Left kidney (tissue), 2 donors: Measurements from ENCODE around the gene CCNJL. TPM values are rescaled to one million over a fixed set of nuclear protein-coding genes. Genes with fewer than 3 reads are reported as not detected.
"Not testable (repeated sequence)": the region's sequence is repeated elsewhere in the genome, so short reads cannot be mapped to it uniquely, and the experiment has no call there.

Source experiments
- DNase-seq: peaks from one replicate; pipeline ENCODE4 v3.0.0-alpha.2; 2013
- polyA plus RNA-seq: library from polyadenylated mRNA; unstranded; fragments of 120-200 nt; gene quantifications from one replicate; pipeline ENCODE4 v1.2.1, GENCODE V29; 2013; ENCODE audit not compliant: insufficient read length

CCNJL gene
- polyA plus RNA-seq, 1 donor = 8.2 TPM

DNA sequence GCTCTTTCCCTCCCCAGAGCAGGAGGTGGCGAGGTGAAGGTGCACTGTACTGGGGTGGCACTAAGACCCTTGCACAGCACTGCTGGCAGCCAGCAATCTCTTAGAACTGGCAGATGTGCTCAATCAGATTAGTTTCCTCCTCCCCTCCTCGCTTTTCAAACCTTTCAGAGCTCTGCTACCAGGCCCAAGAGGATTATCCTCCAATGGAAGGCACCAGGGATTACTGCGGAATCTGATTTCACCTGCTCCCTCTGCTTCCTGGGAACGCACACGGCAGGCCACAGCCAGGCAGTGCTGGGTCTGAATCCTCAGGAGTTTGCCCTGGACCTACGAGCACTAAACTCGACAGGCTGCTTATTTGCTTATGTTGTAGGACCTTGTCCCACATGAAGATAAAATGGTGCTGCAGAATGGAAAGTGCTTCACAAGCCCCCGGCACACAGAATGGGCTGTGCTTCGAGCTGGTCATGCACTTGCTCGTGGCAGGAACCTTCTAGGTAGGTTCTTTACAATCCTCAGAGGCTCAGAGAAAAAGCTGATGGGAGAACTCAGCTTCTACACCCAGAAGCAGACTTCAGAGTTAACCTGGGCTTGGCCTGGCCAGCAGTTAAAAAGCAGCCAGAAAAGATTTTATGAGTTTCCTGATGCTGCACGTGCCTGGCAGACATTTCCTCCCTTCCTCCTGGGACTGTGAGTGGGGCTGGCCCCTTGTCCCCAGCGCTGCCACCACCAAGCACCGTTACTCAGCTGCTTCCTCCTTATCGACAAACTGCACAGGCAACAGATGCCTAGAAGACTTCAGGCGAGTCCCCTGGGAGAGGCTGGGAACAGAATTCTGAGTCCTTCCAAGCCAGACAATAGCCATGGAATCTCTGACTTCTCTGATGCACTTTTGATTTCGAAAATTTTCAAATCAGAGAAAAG lies 50.0 kb downstream of the CCNJL start:
- no peak for DNase-seq

DNA sequence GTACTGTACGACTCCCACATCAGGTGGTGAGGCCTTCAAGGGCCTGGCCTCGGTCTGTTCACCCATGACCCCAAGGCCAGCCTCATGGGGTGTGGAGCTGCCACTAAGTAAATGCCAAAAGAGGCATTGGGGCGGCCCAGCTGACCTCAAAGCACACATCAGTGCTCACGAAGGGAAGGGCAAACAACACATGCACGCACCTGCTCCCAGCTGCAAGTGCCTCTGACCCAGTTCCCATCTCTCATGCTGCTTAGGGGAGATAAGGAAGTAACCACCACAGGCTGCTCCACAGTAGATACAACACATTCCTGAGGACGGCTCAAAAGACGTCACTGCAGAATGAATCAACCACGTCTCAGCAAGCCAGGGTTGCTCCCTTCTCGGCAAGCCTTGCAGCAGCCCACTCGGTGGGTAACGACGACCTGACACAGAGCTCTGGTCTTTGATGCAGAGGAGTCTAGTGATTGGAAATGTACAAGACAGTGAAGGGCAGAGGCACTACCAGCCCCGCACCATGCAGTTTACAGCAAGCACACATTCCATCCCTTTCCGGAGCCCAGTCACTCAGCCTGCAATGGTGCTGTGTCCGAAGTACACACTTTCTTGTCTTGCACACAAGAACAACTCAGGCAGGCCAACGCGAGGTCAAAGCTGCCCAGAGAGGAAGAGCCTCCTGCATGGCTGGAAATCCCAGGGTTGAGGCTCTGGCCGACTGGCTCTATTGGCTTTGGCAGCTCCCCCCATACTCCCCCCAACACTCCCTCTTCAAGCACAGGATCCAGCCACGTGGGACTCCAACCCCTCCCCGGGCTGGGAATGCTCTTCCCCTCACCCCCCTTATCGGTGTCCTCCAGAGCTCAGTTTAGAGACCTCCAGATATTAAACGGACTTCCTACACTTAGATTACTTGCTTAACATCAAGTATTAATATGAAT lies 51.2 kb downstream of the CCNJL start:
- no peak for DNase-seq

DNA sequence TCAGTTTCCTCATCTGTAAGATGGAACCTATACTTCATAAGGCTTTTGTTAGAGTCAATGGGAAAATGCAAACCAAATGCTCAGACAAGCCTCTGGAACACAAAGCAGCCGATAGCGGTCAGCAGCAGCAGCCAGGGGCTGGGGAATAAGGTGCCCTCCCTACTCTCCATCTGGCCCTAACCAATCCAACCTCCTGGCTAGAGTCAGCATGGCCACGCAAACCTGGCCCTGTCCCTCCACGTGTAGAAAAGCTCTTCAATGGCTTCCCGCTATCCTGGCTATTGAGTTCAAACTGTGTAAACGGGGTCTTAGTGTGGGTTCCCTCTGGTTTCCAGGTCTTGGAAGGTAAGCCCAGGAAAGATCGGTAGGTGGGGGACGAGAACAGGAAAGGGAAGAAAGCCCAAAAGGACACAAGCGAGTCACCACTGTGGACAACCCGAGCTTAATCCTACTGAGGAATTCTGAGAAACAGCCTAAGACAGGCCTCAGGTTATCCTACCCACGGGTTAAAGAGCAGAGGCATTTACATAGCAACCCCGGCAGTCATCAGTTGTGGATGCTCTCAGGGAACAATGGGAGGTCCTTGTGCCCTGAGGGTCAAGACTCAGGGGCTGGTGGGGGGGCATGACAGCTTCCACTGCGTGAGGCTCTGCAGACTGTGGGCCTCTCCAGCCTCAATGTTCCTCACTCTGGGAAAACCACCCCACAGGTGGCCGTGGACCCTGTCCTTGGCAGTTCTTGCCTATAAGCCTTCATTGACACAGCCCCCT lies 52.2 kb downstream of the CCNJL start:
- DNase-seq = no peak

DNA sequence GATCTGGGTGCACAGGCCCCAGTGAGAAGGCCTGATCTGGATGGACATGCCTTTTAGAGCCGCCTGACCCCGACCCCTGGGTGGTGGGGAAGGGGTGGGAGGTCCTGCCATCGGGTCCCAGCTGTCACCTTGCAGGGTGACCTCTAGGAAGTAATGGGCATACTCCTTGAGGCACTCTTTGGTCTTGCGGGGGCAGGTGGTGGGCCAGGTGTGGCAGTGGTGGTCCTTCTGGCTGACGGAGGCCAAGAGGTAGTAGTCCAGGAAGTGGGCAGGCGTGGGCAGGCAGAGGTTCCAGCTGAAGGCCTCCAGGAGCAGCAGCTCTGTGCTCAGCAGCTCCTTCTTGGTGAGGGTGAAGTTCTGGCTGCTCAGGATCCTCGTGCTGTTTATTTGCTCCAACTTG lies 53.0 kb downstream of the CCNJL start:
- DNase-seq = no peak

DNA sequence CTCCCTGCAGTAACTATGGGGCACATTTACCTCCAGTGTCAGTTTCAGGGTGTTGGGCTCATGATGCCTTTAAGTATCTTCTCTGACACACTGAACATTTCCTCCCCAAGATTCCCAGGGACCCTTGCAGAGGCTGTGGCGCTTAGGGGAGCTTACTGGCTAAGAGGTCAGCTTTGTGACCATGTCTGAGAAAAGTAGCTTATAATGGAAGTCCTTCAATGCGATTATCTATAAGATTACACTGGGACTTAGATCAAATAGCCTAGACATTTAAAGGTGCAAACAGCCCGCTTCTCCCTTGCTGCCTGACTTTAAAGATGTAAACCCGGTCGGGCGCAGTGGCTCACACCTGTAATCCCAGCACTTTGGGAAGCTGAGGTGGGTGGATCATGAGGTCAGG lies 57.7 kb downstream of the CCNJL start:
- no peak for DNase-seq

DNA sequence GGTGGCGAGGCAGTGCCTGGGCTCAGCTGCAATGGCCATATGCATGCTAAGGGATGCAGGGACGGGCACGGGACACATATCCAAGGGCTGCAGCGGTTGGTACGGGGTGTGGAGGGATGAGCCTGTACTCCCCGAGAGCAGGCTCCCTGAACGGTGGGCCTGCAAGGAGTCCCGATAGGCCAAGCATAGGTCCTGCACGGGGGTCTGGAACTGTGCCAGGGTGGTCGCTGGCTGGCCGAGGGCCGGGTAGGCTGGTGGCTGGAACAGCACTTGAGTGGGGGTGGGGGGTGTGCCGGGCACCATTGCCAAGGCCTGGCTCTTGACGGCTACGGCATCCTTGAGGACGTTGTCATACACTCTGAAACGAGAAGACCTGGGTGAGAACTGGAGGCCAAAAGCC lies 58.9 kb downstream of the CCNJL start:
- no peak for DNase-seq

DNA sequence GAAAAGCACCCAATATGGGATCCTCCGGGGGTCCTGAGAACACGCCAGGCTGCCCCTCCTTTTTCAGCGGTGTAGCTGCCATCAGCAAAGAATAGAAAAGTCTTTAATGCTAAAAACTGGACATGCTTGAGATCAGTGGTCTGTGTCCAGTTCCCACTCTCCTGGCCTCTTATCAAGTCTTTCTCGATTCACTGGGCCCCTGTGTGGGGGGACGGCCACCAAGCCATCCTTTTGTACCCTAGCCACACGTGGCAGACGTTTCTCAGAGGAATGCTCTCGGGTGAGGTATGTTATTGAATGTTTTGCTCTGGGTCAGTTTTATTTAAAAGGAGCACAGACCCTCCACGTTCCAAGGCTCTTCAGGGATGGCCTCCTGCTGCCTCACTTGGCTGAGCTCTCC lies 59.4 kb downstream of the CCNJL start:
- DNase-seq = no peak

DNA sequence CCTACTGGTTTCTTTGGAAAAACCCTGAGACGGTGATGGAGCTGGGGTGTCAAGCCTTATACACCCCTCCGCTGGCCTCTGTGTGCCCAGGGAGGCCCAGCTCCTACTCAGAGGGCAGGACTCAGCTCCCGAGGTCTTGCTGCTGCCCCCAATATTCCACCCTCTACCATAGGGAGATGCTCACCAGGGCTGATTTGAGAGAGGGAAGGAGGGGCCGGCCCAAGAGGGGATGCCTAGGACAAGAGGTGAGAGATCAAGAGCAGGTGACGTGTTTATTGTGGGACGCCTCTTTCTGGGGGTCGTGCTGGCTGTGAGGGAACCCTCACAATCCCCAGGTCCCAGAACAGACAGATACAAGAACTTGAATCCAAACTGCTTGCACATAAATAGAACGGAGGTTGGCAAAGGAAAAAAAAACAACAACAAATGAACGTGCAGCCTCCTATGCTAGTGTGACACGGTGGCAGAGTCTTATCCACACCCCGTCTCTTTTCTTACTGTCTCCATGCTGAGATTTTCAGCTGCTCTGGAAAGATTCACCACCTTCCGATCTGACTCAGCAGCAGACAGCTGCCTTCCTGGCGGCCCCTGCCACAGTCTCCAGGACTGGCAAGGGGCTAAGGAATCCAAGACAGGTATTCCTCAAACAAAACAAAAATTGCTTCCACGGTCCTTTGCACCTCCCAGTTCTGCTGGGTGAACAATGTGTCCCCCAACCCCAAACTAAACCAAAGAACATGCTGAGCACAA lies 60.8 kb downstream of the CCNJL start:
- DNase-seq = no peak

DNA sequence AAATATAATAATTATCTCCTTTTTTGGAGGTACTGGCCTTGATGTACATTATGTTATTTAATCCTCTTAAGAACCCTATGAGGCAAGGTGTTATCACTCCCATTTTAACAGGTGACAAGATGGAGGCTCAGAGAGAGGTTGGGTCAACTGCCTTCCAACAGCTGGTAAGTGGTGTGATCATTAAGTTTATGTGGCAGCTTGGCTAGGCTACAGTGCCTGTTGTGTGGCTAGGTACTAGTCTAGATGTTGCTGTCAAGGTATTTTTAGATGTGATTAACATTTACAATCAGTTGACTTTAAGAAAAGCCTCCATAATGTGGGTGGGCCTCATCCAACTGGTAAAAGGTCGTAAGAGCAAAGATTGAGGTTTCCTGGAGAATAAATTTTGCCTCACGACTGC lies 61.5 kb downstream of the CCNJL start:
- no peak for DNase-seq

DNA sequence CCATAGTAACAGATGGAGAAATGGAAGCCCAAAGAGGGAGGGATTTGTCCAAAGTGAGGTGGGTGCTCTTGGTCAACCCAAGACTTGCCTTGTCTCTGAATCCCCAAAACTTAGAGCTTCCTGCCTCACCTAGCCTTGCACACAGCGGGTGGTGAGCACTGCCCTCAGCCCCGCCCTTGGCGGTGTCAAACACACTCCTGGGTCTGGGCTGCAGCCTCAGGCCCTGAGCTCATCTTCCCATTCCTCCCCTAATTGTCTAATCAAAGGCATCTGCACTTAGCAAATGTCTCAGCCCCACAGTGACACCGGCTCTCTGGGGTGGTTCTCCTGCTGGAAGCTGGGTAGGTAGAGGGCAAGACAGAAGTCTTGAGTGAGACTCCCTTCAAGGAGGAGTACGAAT lies 62.1 kb downstream of the CCNJL start:
- DNase-seq = no peak

DNA sequence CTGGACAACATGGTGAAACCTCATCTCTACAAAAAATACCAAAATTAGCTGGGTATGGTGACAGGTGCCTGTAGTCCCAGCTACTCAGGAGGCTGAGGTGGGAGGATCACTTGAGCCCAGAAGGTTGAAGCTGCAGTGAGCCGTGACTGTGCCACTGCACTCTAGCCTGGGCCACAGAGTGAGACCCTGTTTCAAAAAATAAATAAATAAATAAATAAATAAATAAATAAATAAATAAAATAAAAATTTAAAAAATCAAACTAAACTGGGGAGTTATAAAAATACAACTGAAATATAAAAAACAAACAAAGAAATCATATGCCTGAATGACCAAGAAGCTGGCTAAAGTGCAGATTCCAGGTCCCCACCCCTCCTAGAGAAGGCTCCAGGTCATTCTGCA lies 62.8 kb downstream of the CCNJL start:
- not testable (repeated sequence) for DNase-seq

DNA sequence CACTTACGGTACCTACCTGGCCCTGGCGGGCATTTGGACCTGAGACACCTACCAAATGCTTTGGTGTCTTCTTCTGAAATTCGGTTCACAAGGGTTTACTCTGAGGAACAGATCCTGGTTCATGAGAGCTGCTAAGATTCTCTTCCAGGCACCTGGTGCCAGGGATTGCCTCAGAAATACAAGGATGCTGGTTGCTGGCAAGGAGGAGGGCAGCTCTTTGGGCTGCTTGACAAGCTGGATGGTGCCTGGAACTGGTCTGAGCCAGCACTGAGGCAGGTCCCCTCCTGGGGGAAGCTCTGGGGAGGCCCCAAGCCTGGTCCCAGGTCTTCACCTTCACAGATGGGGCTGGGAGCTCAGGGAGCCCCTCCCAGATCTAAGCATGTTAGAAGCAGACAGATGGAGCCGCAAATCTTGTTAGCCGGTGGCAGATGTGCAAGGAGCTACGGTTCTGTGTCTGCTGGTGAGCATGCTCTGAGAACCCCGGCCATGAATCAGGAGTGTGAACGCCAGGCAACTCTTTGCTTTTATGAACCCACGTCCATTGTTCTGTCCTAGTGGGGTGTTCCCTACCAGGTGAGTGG lies 66.8 kb downstream of the CCNJL start:
- no peak for DNase-seq

DNA sequence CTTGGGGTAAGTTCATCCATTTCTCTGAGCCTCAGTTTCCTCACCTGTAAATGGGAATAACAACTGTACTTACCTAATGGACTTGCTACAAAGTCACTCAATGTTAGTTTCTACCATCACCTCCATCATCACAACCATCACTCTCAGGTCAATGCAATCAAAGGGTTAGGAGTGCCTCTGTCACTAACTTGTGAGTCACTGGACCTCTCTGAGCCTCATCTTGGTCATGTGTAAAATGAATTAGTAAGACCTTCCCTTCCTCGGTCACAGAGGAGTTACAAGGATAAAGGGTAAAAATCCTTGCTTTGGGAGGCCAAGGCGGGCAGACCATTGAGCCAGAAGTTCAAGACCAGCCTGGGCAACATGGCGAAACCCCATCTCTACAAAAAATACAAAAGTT lies 70.2 kb downstream of the CCNJL start:
- no peak for DNase-seq

DNA sequence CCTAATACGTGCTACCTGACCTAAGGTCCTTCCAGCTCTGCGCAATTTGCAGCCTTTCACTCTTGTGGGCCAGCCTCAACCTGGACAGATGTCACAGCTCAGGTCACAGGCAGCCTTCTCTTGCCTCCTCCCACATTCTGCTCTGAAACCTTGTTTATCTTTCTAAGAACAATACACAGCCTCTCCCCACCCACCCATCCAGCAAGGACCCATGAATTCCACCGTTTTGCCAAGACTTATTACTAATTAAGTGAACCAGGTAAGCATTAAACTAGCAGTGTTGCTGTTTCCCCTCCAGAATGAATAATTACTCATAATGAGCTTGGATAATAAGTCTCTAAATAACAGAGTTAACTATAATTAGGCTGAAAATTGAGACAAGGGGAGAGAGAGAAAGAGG lies 72.0 kb downstream of the CCNJL start:
- no peak for DNase-seq

DNA sequence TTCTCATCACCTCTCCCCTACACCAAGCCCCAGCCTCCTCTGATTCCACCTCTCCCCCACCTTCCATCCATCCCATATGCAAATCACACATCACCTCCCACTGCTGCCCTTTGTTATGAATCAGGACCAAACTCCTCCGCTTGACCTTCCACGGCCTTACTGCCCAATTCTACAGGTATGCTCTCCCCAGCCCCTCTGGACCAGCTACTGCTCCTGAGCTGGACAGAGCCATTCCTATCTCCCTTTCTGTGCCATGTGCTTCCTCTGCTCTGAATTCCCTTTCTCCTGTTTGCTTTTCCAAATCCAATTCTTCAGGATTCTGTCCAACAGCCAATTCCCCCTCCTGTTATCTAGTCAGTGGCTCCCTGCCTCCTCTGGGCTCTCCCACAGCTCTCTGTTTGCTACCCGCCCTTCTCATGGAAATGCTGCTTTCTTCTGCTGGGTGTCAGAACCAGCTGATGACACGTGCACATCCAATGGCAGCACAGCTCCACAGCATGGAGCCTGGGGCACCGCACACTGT lies 74.7 kb downstream of the CCNJL start:
- DNase-seq = no peak

DNA sequence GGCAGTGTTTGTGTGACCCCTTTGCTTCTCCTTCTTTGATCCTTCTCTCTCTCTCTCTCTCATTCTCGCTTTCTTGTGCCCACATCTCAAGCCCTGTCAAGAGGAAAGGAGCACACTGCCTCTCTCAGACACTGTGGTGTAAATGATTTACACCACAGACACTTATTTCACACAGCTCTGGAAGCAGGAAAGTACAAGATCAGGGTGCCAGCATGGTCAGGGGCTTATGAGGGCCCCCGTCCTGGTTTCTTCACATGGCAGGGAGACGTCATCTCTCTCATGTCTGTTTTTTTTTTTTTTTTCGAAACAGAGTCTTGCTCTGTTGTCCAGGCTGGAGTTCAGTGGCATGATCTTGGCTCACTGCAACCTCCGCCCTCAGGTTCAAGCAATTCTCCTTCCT lies 76.6 kb downstream of the CCNJL start:
- DNase-seq = no peak

DNA sequence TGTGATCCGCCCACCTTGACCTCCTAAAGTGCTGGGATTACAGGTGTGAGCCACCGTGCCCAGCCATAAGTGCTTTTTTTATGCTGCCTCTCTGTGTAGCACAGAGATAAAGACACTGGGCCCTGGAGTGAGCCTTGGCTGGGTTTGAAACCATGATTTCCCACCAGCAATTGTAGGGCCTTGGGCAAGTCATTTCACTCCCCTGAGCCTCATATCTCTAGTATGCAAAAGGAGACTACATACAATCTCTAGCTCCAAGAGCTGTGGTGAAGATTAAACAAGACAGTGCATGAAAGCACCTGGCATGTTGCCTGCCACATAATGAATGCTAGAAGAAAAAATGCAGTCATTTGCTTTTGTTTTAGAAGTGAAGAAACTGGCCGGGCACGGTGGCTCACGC lies 79.1 kb downstream of the CCNJL start:
- no peak for DNase-seq

DNA sequence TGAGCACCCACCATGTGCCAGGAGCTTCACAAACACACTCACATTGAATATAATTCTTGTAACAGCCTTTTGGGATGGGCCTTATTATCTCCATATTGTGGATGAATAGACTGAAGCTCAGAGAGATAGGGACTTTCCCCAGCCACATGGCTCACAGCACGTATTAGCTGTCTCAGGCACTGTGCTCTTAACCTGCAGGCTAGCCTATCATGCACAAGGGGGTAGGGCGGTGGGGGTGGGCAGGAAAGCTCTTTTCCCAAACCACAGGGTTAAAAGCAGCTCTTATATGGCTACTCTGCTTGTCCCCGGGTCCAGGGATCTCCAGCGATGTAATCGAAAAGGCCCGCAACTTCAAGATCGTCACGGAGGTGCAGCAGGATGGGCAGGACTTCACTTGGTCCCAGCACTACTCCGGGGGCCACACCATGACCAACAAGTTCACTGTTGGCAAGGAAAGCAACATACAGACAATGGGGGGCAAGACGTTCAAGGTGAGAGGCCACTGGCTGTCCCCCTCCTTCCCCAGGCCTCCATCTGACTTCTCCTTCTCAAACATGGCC lies 80.5 kb downstream of the CCNJL start:
- no peak for DNase-seq

DNA sequence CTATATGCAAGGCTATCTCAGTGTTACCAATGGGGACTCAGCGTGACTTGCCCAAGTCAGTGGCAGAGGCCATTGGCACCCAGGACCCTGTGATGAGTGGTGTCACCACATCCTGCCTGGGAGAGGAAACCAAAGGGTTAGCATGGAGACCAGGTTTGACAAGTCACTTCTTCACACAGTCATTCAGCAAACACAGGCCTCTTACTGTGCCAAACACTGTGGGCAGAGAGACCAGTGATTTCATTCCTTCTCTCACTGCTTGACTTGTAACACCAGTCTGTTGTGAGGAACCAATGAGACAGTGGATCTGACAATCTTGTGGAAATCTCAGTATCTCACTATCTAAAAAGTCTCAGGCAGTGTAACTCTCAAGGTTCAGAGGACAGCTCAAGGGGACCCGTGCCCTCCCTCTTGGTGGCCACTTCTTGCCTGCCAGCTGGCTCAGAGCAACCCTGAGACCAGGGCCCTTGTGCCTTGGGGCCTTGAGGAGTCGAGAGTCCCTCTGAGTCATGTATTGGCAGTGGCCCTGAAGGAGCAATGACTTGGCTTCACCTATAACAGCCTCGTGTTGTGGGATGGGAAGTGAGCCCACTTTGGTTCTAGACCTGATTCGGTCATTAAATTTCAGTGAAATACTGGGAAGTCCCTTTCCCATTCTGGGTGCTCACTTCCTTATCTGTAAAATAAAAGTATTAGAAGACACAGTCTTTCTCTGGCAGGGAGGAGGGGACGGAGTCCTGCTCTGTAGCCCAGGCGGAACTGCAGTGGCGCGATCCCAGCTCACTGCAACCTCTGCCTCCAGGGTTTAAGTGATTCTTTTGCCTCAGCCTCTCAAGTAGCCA lies 81.5 kb downstream of the CCNJL start:
- no peak for DNase-seq
